ENCODE measurements around the gene SLC25A38.

SLC25A38 gene

DNA sequence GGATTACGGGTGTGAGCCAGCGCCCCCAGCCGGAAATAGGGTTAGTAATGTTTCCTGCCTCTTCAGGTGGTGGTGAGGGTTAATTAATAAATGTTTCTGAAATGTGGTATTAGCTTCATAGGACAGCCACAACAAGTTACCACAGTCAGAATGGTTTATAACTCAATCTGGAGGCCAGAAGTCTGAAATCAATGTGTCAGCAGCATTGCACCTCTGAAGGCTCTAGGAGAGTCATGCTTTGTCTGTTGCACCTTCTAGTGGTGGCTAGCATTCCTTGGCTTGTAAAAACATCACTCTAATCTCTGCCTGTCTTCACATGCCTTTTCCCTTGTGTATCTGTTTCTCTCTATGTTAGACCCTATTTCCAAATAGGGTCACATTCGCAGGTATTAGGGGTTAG lies 15.5 kb downstream of the SLC25A38 start:
- Histone ChIP-seq H3K4me3 (ENCODE audit: severe bottlenecking) (no peak overlapping the region), H3K27me3 (ENCODE audit: insufficient read depth, poor library complexity, severe bottlenecking) (no peaks in the 10 kb centered on the region), H3K4me1 (ENCODE audit: insufficient read depth, poor library complexity, severe bottlenecking) (no peaks in the 10 kb centered on the region), H3K27ac (ENCODE audit: poor library complexity, severe bottlenecking) (no peak overlapping the region), H3K9me3 (ENCODE audit: severe bottlenecking) (no peaks in the 10 kb centered on the region), H3K36me3 (ENCODE audit: low read depth) (peaks cover 25% of the 10 kb centered on the region)
- TF ChIP-seq, protein P1, sequence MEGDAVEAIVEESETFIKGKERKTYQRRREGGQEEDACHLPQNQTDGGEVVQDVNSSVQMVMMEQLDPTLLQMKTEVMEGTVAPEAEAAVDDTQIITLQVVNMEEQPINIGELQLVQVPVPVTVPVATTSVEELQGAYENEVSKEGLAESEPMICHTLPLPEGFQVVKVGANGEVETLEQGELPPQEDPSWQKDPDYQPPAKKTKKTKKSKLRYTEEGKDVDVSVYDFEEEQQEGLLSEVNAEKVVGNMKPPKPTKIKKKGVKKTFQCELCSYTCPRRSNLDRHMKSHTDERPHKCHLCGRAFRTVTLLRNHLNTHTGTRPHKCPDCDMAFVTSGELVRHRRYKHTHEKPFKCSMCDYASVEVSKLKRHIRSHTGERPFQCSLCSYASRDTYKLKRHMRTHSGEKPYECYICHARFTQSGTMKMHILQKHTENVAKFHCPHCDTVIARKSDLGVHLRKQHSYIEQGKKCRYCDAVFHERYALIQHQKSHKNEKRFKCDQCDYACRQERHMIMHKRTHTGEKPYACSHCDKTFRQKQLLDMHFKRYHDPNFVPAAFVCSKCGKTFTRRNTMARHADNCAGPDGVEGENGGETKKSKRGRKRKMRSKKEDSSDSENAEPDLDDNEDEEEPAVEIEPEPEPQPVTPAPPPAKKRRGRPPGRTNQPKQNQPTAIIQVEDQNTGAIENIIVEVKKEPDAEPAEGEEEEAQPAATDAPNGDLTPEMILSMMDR (IDR thresholded peaks at IDR 0.05; ENCODE audit: poor library complexity, severe bottlenecking): no peak
- ATAC-seq (ENCODE audit: low read depth) (peak; percentile 49), DNase-seq (ENCODE audit: low spot score) (no peak)

DNA sequence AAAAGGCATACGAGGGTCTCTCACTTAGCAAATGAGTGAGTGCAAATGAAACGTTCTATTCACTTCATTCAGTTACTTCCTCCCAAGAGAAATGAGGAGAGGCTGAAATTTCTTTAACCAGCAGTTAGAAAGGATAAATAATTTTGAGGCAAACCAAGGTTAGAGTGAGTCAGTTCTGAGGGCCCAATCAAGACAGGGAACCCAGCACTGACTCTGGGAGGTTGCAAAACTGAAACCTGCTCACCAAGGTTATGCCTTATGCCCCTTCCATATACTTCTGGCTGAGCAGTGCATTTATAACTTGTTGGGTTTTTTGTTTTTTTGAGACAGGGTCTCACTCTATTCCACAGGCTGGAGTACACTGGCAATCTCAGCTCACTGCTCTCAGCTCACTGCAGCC lies 18.8 kb downstream of the SLC25A38 start:
- DNase-seq (ENCODE audit: low spot score) (no peak), ATAC-seq (ENCODE audit: low read depth) (no peak)
- TF ChIP-seq, protein P1 (IDR thresholded peaks at IDR 0.05; ENCODE audit: poor library complexity, severe bottlenecking): no peak
- Histone ChIP-seq H3K4me3 (ENCODE audit: severe bottlenecking) (no peak overlapping the region), H3K27me3 (ENCODE audit: insufficient read depth, poor library complexity, severe bottlenecking) (no peaks in the 10 kb centered on the region), H3K27ac (ENCODE audit: poor library complexity, severe bottlenecking) (no peak overlapping the region), H3K4me1 (ENCODE audit: insufficient read depth, poor library complexity, severe bottlenecking) (no peaks in the 10 kb centered on the region), H3K36me3 (ENCODE audit: low read depth) (peaks cover 9% of the 10 kb centered on the region), H3K9me3 (ENCODE audit: severe bottlenecking) (no peaks in the 10 kb centered on the region)

DNA sequence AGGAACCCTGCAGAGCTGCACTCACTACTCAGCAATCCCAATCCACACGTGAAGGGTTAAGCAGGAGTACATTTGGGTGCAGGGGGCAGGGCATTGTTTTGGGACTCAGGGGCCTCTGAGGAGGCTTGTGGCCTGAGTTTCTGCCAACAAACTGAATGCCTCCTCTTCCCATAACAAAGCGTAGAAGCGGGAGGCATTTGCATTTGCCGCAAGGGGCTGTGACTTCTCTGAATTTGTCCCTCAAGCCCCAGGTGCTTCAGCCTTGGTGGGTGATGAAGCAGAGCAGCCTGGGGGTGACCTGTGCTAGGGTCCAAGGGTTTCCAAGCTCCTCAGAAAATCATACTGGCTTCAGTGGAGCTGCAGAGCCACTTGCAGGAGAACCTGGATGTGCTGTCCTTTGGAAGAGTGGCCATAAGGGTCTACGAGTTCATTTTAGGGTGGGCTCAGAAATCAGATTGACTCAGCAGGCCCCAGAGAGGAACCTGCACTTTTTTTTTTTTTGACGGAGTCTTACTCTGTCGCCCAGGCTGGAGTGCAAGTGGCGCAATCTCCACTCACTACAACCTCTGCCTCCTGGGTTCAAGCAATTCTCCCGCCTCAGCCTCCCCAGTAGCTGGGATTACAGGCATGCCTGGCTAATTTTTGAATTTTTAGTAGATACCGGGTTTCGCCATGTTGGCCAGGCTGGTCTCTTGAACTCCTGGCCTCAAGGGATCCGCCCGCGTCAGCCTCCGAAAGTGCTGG lies 21.9 kb downstream of the SLC25A38 start:
- Histone ChIP-seq H3K4me3 (ENCODE audit: severe bottlenecking) (no peak overlapping the region), H3K27ac (ENCODE audit: poor library complexity, severe bottlenecking) (no peak overlapping the region), H3K4me1 (ENCODE audit: insufficient read depth, poor library complexity, severe bottlenecking) (peaks cover 14% of the 10 kb centered on the region), H3K36me3 (ENCODE audit: low read depth) (peaks cover 33% of the 10 kb centered on the region), H3K27me3 (ENCODE audit: insufficient read depth, poor library complexity, severe bottlenecking) (no peaks in the 10 kb centered on the region), H3K9me3 (ENCODE audit: severe bottlenecking) (no peaks in the 10 kb centered on the region)
- TF ChIP-seq, protein P1 (IDR thresholded peaks at IDR 0.05; ENCODE audit: poor library complexity, severe bottlenecking): no peak
- no peak for DNase-seq (ENCODE audit: low spot score)
- no peak for ATAC-seq (ENCODE audit: low read depth)

DNA sequence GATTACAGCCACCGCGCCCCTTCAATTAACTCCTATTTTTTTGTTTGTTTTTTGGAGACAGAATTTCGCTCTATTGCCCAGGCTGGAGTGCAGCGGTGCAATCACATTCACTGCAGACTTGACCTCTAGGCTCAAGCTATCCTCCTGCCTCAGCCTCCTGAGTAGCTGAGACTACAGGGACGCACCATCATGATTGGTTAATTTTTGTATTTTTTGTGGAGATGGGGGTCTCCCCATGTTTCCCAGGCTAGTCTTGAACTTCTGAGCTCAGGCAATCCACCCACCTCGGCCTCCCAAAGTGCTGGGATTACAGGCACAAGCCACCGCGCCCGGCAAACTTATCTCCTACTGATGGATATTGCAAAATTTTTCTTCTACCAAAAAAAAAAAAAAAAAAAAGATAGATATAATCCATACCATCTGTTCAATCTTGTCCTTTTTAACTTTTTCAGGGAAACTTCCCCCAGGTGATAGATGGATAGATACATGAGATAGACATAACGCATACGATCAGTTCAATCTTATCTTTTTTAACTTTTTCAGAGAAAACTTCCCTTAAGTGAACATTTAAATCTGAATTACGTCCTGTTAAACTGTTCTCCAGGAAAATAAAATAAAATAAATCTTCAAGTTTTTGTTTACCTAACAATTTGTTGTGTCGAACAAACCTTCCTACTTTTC lies 22.7 kb downstream of the SLC25A38 start:
- Histone ChIP-seq H3K27me3 (ENCODE audit: insufficient read depth, poor library complexity, severe bottlenecking) (no peaks in the 10 kb centered on the region), H3K4me3 (ENCODE audit: severe bottlenecking) (peak overlapping the region; percentile 90), H3K9me3 (ENCODE audit: severe bottlenecking) (no peaks in the 10 kb centered on the region), H3K36me3 (ENCODE audit: low read depth) (peaks cover 40% of the 10 kb centered on the region), H3K27ac (ENCODE audit: poor library complexity, severe bottlenecking) (peak overlapping the region; percentile 75), H3K4me1 (ENCODE audit: insufficient read depth, poor library complexity, severe bottlenecking) (peaks cover 14% of the 10 kb centered on the region)
- TF ChIP-seq, protein P1 (IDR thresholded peaks at IDR 0.05; ENCODE audit: poor library complexity, severe bottlenecking): no peak
- ATAC-seq (ENCODE audit: low read depth): no peak
- no peak for DNase-seq (ENCODE audit: low spot score)
